Measurements from ENCODE around the gene GTF2IRD1.
A peak's percentile ranks its signal among the peaks of the same experiment; 100 is the strongest.
"Not testable (repeated sequence)": the region's sequence is repeated elsewhere in the genome, so short reads cannot be mapped to it uniquely, and the experiment has no call there.

GTF2IRD1 gene, protein sequence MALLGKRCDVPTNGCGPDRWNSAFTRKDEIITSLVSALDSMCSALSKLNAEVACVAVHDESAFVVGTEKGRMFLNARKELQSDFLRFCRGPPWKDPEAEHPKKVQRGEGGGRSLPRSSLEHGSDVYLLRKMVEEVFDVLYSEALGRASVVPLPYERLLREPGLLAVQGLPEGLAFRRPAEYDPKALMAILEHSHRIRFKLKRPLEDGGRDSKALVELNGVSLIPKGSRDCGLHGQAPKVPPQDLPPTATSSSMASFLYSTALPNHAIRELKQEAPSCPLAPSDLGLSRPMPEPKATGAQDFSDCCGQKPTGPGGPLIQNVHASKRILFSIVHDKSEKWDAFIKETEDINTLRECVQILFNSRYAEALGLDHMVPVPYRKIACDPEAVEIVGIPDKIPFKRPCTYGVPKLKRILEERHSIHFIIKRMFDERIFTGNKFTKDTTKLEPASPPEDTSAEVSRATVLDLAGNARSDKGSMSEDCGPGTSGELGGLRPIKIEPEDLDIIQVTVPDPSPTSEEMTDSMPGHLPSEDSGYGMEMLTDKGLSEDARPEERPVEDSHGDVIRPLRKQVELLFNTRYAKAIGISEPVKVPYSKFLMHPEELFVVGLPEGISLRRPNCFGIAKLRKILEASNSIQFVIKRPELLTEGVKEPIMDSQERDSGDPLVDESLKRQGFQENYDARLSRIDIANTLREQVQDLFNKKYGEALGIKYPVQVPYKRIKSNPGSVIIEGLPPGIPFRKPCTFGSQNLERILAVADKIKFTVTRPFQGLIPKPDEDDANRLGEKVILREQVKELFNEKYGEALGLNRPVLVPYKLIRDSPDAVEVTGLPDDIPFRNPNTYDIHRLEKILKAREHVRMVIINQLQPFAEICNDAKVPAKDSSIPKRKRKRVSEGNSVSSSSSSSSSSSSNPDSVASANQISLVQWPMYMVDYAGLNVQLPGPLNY

GRCh38 chr7:74453322-74454011, at the start of gene GTF2IRD1:
Gene GTF2IRD1 (plus strand): TSS chr7:74453906. CDS start chr7:74508081, 54,175 bp downstream.
- DNase-seq: peak; percentile 58

DNA sequence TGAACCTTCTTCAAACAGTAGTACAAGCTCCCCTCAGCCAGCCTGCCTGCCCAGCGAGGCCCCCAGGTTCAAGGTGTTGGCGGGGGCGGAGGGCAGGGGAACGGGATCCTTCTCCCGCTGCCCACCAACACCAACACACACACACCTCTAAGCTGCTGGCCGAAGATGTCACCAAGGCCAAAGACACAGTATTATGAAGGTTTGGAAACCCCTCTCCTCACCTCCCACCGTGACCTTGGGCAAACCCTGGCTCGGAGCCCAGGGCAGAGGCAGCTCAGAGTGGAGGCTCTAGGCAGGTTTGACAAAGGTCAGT, 49.4 kb upstream of the GTF2IRD1 start:
- DNase-seq: no peak

DNA sequence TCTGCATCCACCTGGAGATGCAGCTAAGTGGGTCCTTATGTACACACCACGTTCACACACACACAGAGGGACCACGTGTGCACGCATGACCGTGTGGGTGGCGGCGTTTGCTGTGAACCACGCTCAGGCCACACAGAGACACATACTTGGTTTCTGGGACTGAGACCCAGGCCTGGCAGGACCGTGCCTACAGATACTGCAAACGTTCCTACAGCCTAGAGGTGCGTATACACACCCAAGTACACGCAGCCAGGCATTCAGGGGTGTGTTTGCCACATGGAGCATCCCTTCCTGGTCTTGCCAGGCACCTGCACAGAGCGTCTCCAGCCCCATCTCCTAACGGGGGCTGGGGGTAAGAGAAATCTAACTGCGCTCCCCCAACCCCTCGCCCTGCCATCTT, 49.0 kb upstream of the GTF2IRD1 start:
- no peak for DNase-seq

- DNase-seq: no peak
Measured at GRCh38 chr7:74405191-74405898, 48.4 kb upstream of the GTF2IRD1 start.

DNA sequence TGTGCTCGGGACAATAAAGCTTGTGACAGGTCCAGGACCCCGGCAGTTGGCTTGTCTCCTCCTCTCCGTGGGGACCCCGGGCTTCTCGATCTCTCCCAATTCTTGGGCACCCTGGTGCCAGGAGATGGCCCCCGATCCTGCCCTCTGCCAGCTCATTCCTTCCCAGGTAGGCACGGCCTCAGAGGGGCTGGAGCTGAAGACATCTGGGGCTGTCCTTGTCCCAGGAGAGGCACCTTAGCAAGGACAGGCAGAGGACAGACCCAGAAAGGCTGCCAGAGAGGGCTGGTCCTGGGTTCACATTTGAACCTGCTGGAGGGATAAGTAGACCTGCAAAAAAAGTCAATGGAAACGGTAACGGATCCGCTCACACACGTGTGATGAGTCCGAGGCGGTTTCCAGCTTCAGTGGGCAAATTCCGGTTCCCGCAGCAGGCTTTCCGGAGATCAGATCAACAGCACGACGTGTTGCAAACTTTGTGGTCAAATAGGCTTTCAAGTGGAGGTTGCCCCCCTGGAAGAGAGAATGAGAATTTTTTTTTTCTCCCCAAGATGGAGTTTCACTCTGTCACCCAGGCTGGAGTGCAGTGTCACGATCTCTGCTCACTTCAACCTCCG, 47.7 kb upstream of the GTF2IRD1 start:
- no peak for DNase-seq

GRCh38 chr7:74407958-74408357, 45.7 kb upstream of the GTF2IRD1 start:
- DNase-seq: no peak

DNA sequence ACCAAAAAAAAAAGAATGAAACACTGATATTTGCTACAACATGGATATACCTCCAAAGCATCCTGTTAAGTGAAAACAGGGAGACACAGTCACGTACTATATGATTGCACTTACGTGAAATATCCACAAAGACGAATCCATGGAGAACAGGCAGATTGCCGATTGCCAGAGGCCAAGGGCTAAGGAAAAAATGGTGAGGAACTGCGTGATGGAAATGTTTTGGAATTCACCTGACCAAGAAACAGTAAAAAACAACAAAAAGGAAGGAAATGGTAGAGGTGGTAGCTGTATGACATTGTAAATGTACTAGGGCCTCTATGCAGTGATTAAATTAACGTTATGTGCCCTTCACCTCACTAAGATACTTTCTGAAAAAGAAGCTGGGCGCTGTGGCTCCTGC, 44.1 kb upstream of the GTF2IRD1 start:
- no peak for DNase-seq

- no peak for DNase-seq
Measured at GRCh38 chr7:74410772-74411171, 42.9 kb upstream of the GTF2IRD1 start.

- not testable (repeated sequence) for DNase-seq
Measured at GRCh38 chr7:74411571-74411970, 42.1 kb upstream of the GTF2IRD1 start.

GRCh38 chr7:74412056-74412455, 41.6 kb upstream of the GTF2IRD1 start:
- no peak for DNase-seq

GRCh38 chr7:74412603-74413002, 41.1 kb upstream of the GTF2IRD1 start:
- DNase-seq: no peak

DNA sequence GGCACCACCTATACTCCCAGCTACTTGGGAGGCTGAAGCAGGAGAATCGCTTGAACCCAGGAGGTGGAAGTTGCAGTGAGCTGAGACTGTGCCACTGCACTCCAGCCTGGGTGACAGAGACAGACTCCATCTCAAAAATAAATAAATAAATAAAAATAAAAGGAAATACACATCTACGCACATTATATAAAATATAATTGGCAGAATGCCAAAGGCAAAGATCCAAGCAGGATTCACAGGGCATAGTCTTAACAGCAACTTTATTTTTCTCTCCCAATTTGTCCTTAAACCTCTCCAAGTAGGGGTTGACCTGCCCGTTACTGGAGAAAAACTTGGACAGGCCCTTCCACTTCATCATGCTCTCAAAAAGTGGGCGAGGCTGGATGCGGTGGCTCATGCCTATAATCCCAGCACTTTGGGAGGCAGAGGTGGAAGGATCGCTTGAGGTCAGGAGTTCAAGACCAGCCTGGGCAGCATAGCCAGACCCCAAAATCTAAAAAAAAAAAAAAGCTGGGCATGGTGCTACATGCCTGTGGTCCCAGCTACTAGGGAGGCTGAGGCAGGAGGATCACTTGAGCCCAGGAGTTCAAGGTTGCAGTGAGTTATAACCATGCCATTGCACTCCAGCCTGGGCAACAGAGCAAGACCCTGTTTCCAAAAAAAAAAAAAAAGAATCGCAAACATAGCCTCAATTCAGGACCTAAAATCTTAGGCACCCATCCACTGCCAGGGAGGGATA, 38.9 kb upstream of the GTF2IRD1 start:
- not testable (repeated sequence) for DNase-seq

DNA sequence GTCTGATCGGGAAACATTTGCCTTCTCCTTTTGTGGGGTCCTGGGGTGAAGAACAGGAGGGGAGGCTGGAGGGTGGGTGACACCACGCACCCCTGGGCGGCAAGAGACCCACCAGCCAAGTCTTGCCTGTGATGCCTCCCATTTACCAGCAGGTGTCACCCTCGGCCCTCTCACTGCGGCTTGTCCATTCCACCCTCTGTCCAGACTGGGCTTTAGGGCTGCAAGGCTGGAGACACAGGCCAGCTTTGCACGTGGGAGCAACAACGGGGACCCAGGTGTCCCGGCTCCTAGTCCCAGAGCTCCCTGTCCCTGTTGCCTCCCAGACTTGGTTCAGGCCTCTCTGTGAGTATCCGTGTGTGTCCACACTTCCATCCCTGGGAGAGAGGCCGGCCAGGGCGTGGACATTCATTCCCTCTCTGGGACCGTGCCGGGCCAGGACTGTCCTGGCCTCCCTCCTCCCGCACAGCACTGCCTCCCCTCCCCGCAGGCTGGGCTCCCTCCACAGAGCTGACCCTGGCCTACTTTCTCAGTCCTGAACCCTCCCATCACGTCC, 36.2 kb upstream of the GTF2IRD1 start:
- peak; percentile 34 for DNase-seq

GRCh38 chr7:74418076-74418475, 35.6 kb upstream of the GTF2IRD1 start:
- DNase-seq: no peak

- no peak for DNase-seq
Measured at GRCh38 chr7:74418538-74418937, 35.2 kb upstream of the GTF2IRD1 start.

DNA sequence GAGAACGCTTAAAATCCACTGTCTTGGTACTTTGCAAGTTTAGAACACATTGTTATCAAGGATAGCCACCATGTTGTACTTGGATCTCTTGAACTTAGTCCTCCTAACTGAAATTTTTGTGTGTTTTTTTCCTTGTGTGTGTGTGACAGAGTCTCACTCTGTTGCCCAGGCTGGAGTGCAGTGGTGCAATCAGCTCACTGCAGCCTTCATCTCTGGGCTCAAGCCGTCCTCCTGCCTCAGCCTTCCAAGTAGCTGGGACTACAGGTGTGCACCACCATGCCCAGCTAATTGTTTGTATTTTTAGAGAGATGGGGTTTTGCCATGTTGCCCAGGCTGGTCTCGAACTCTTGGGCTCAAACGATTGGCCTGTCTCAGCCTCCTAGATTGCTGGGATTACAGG, 34.5 kb upstream of the GTF2IRD1 start:
- DNase-seq: not testable (repeated sequence)

- DNase-seq: no peak
Measured at GRCh38 chr7:74420006-74420405, 33.7 kb upstream of the GTF2IRD1 start.

DNA sequence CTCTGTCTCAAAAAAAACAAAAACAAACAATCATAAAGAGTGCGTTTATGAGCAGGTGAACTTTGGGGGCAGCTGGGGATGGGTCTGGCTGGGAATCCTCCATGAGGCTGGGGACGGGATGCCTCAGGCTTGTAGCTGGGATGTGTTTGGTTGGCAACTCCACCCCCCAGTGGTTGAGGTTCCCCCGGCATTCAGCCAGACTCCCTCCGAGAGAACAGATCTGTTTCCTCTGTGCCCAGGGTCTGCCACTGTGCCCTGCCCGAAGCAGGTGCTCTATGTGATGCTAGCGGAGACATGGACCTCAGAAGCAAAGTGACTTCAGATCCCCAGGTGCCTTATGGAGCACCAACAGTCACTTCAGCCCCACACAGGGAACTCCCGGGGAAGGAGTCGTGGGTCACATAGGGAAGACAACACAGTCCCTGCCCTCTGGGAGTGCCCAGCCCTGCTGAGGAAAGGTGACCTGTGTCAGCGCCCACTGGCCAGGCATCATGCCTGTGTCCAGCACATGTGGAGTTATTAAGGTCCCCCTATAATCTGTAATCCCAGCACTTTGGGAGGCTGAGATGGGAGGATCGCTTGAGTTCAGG, 29.3 kb upstream of the GTF2IRD1 start:
- no peak for DNase-seq

DNA sequence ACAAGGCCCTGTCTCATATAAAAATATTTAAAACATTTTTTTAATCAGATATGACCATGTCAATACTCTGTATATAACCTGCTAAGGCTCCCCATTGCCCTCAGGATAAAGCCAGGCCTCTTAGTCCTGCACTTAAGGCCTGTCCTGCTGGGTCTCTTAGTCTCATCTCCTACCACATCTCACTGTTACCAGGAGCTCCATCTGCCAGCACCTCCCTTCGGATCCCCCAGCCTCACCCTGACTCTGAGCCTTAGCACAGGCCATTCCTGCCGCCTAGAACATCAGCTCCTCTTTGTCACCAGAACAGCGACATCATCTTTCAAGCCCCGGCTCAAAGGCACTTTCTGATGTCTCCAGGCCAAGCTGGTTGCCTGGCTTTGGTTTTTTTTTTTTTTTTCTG, 25.7 kb upstream of the GTF2IRD1 start:
- no peak for DNase-seq

- DNase-seq: no peak
Measured at GRCh38 chr7:74429153-74429747, 24.5 kb upstream of the GTF2IRD1 start.

Measured in NCI-H1092 (cell line).